GM19372 (cell line): ENCODE results near the gene PXDN.
"Not testable (repeated sequence)": the region's sequence is repeated elsewhere in the genome, so short reads cannot be mapped to it uniquely, and the experiment has no call there.

Source experiments
- ATAC-seq: cut with Tn5 transposase; IDR thresholded peaks from one replicate; pipeline ENCODE4 v1.9.1; 2021; ENCODE audit warnings: mild to moderate bottlenecking, low read depth, moderate library complexity; ENCODE audit not compliant: unreplicated experiment

PXDN gene

GRCh38 chr2:1727101-1727771 is 17.1 kb downstream of the PXDN start:
- no peak for ATAC-seq

GRCh38 chr2:1726558-1726957 is 17.8 kb downstream of the PXDN start:
- ATAC-seq = no peak

GRCh38 chr2:1724351-1724750 is 20.0 kb downstream of the PXDN start:
- ATAC-seq = not testable (repeated sequence)

- no peak for ATAC-seq
Observed at GRCh38 chr2:1723397-1724042, 20.8 kb downstream of the PXDN start.

- ATAC-seq = no peak
Observed at GRCh38 chr2:1722692-1723091, 21.6 kb downstream of the PXDN start.

GRCh38 chr2:1721706-1722646 is 22.3 kb downstream of the PXDN start:
- no peak for ATAC-seq

GRCh38 chr2:1718339-1719220 is 25.7 kb downstream of the PXDN start:
- ATAC-seq = no peak

GRCh38 chr2:1717113-1717512 is 27.2 kb downstream of the PXDN start:
- ATAC-seq = no peak

GRCh38 chr2:1716441-1716840 is 27.9 kb downstream of the PXDN start:
- ATAC-seq = no peak

- not testable (repeated sequence) for ATAC-seq
Observed at GRCh38 chr2:1716014-1716305, 28.4 kb downstream of the PXDN start.

GRCh38 chr2:1715184-1716013 is 28.9 kb downstream of the PXDN start:
- ATAC-seq = no peak

GRCh38 chr2:1714291-1715064 is 29.8 kb downstream of the PXDN start:
- no peak for ATAC-seq

- no peak for ATAC-seq
Observed at GRCh38 chr2:1713839-1714236, 30.5 kb downstream of the PXDN start.

- ATAC-seq = no peak
Observed at GRCh38 chr2:1713142-1713838, 31.0 kb downstream of the PXDN start.

- ATAC-seq = no peak
Observed at GRCh38 chr2:1709946-1710560, 34.3 kb downstream of the PXDN start.

GRCh38 chr2:1709335-1709605 is 35.0 kb downstream of the PXDN start:
- ATAC-seq = no peak

- no peak for ATAC-seq
Observed at GRCh38 chr2:1708476-1709334, 35.6 kb downstream of the PXDN start.
